ENCODE measurements around the gene TLL2. TPM values are rescaled to one million over a fixed set of nuclear protein-coding genes. Genes with fewer than 3 reads are reported as not detected.

Gene TLL2
- total and polyA plus RNA-seq, 9 donors: 0.53 to 1.8 (median 1.1) TPM

- 6% methylated on average over 1 of the region's 5 CpGs for WGBS (ENCODE audit: insufficient coverage)
- Histone ChIP-seq H3K4me1 (ENCODE audit: control insufficient read depth, insufficient read depth, low read length) (peaks cover 6% of the 10 kb centered on the region), H3K27me3 (ENCODE audit: control insufficient read depth, insufficient read depth, low read length) (peaks cover 14% of the 10 kb centered on the region), H3K4me3 (ENCODE audit: low read length) (no peak overlapping the region), H3K36me3 (ENCODE audit: control insufficient read depth, insufficient read depth, low read length) (no peaks in the 10 kb centered on the region), H3K27ac (ENCODE audit: low read length) (no peak overlapping the region), H3K9me3 (replicated peaks; ENCODE audit: control insufficient read depth, low read depth, low read length) (no peaks in the 10 kb centered on the region)
- DNase-seq: peak; percentile 17
Observed at GRCh38 chr10:96468845-96469244, 44.9 kb downstream of the TLL2 start.

- no peak overlapping the region for H3K27ac ChIP-seq (ENCODE audit: low read length)
- no peaks in the 10 kb centered on the region for H3K36me3 ChIP-seq (ENCODE audit: control insufficient read depth, insufficient read depth, low read length)
- H3K27me3 ChIP-seq (ENCODE audit: control insufficient read depth, insufficient read depth, low read length): peaks cover 21% of the 10 kb centered on the region
- no peaks in the 10 kb centered on the region for H3K9me3 ChIP-seq (replicated peaks; ENCODE audit: control insufficient read depth, low read depth, low read length)
- peaks cover 6% of the 10 kb centered on the region for H3K4me1 ChIP-seq (ENCODE audit: control insufficient read depth, insufficient read depth, low read length)
- H3K4me3 ChIP-seq (ENCODE audit: low read length): no peak overlapping the region
- DNase-seq: no peak
- 67% methylated on average over 5 of the region's 6 CpGs for WGBS (ENCODE audit: insufficient coverage)
Observed at GRCh38 chr10:96465599-96465998, 48.1 kb downstream of the TLL2 start.

GRCh38 chr10:96463562-96463961 is 50.2 kb downstream of the TLL2 start:
- Histone ChIP-seq H3K9me3 (replicated peaks; ENCODE audit: control insufficient read depth, low read depth, low read length) (no peaks in the 10 kb centered on the region), H3K27ac (ENCODE audit: low read length) (no peak overlapping the region), H3K4me3 (ENCODE audit: low read length) (no peak overlapping the region), H3K4me1 (ENCODE audit: control insufficient read depth, insufficient read depth, low read length) (no peaks in the 10 kb centered on the region), H3K27me3 (ENCODE audit: control insufficient read depth, insufficient read depth, low read length) (peaks cover 18% of the 10 kb centered on the region), H3K36me3 (ENCODE audit: control insufficient read depth, insufficient read depth, low read length) (no peaks in the 10 kb centered on the region)
- no peak for DNase-seq
- 70% methylated on average over 2 of the region's 3 CpGs for WGBS (ENCODE audit: insufficient coverage)

GRCh38 chr10:96462606-96463151 is 51.0 kb downstream of the TLL2 start:
- no peak for DNase-seq
- no peak overlapping the region for H3K4me3 ChIP-seq (ENCODE audit: low read length)
- H3K27ac ChIP-seq (ENCODE audit: low read length): no peak overlapping the region
- no peaks in the 10 kb centered on the region for H3K36me3 ChIP-seq (ENCODE audit: control insufficient read depth, insufficient read depth, low read length)
- peaks cover 12% of the 10 kb centered on the region for H3K27me3 ChIP-seq (ENCODE audit: control insufficient read depth, insufficient read depth, low read length)
- H3K9me3 ChIP-seq (replicated peaks; ENCODE audit: control insufficient read depth, low read depth, low read length): no peaks in the 10 kb centered on the region
- no peaks in the 10 kb centered on the region for H3K4me1 ChIP-seq (ENCODE audit: control insufficient read depth, insufficient read depth, low read length)
- 71% methylated on average over 3 of the region's 6 CpGs for WGBS (ENCODE audit: insufficient coverage)

- WGBS (ENCODE audit: insufficient coverage): 93% methylated on average over 2 of the region's 3 CpGs
- H3K4me3 ChIP-seq (ENCODE audit: low read length): no peak overlapping the region
- DNase-seq: no peak
- H3K4me1 ChIP-seq (ENCODE audit: control insufficient read depth, insufficient read depth, low read length): no peaks in the 10 kb centered on the region
- no peak overlapping the region for H3K27ac ChIP-seq (ENCODE audit: low read length)
- no peaks in the 10 kb centered on the region for H3K36me3 ChIP-seq (ENCODE audit: control insufficient read depth, insufficient read depth, low read length)
- H3K9me3 ChIP-seq (replicated peaks; ENCODE audit: control insufficient read depth, low read depth, low read length): no peaks in the 10 kb centered on the region
- peaks cover 10% of the 10 kb centered on the region for H3K27me3 ChIP-seq (ENCODE audit: control insufficient read depth, insufficient read depth, low read length)
Observed at GRCh38 chr10:96460316-96460715, 53.4 kb downstream of the TLL2 start.

- H3K36me3 ChIP-seq (ENCODE audit: control insufficient read depth, insufficient read depth, low read length): no peaks in the 10 kb centered on the region
- H3K4me1 ChIP-seq (ENCODE audit: control insufficient read depth, insufficient read depth, low read length): peaks cover 4% of the 10 kb centered on the region
- H3K4me3 ChIP-seq (ENCODE audit: low read length): no peak overlapping the region
- 41% methylated on average over 3 of the region's 5 CpGs for WGBS (ENCODE audit: insufficient coverage)
- H3K27ac ChIP-seq (ENCODE audit: low read length): no peak overlapping the region
- DNase-seq: no peak
- H3K9me3 ChIP-seq (replicated peaks; ENCODE audit: control insufficient read depth, low read depth, low read length): no peaks in the 10 kb centered on the region
- H3K27me3 ChIP-seq (ENCODE audit: control insufficient read depth, insufficient read depth, low read length): peaks cover 12% of the 10 kb centered on the region
Observed at GRCh38 chr10:96457341-96457740, 56.4 kb downstream of the TLL2 start.

GRCh38 chr10:96456296-96456840 is 57.4 kb downstream of the TLL2 start:
- no peaks in the 10 kb centered on the region for H3K36me3 ChIP-seq (ENCODE audit: control insufficient read depth, insufficient read depth, low read length)
- peaks cover 4% of the 10 kb centered on the region for H3K4me1 ChIP-seq (ENCODE audit: control insufficient read depth, insufficient read depth, low read length)
- H3K9me3 ChIP-seq (replicated peaks; ENCODE audit: control insufficient read depth, low read depth, low read length): no peaks in the 10 kb centered on the region
- H3K4me3 ChIP-seq (ENCODE audit: low read length): no peak overlapping the region
- 54% methylated on average over 3 of the region's 5 CpGs for WGBS (ENCODE audit: insufficient coverage)
- H3K27ac ChIP-seq (ENCODE audit: low read length): no peak overlapping the region
- no peak for DNase-seq
- H3K27me3 ChIP-seq (ENCODE audit: control insufficient read depth, insufficient read depth, low read length): peaks cover 12% of the 10 kb centered on the region

GRCh38 chr10:96453856-96454583 is 59.7 kb downstream of the TLL2 start:
- Histone ChIP-seq H3K9me3 (replicated peaks; ENCODE audit: control insufficient read depth, low read depth, low read length) (no peaks in the 10 kb centered on the region), H3K36me3 (ENCODE audit: control insufficient read depth, insufficient read depth, low read length) (no peaks in the 10 kb centered on the region), H3K27ac (ENCODE audit: low read length) (no peak overlapping the region), H3K27me3 (ENCODE audit: control insufficient read depth, insufficient read depth, low read length) (peaks cover 20% of the 10 kb centered on the region), H3K4me3 (ENCODE audit: low read length) (no peak overlapping the region), H3K4me1 (ENCODE audit: control insufficient read depth, insufficient read depth, low read length) (peaks cover 4% of the 10 kb centered on the region)
- WGBS (ENCODE audit: insufficient coverage): 100% methylated on average over 1 of the region's 3 CpGs
- peak; percentile 71 for DNase-seq

- Histone ChIP-seq H3K27me3 (ENCODE audit: control insufficient read depth, insufficient read depth, low read length) (peaks cover 20% of the 10 kb centered on the region), H3K27ac (ENCODE audit: low read length) (no peak overlapping the region), H3K9me3 (replicated peaks; ENCODE audit: control insufficient read depth, low read depth, low read length) (no peaks in the 10 kb centered on the region), H3K36me3 (ENCODE audit: control insufficient read depth, insufficient read depth, low read length) (no peaks in the 10 kb centered on the region), H3K4me3 (ENCODE audit: low read length) (no peak overlapping the region), H3K4me1 (ENCODE audit: control insufficient read depth, insufficient read depth, low read length) (peaks cover 15% of the 10 kb centered on the region)
- DNase-seq: no peak
- WGBS (ENCODE audit: insufficient coverage): no CpG with 5 or more reads among the region's 7 CpGs
Observed at GRCh38 chr10:96452494-96453153, 61.1 kb downstream of the TLL2 start.

GRCh38 chr10:96450529-96451207 is 63.1 kb downstream of the TLL2 start:
- DNase-seq: no peak
- H3K4me1 ChIP-seq (ENCODE audit: control insufficient read depth, insufficient read depth, low read length): peaks cover 20% of the 10 kb centered on the region

More at GRCh38 chr10:96450529-96451207, 63.1 kb downstream of the TLL2 start:
- WGBS (ENCODE audit: insufficient coverage): 60% methylated on average over 11 of the region's 12 CpGs
- Histone ChIP-seq H3K9me3 (replicated peaks; ENCODE audit: control insufficient read depth, low read depth, low read length) (no peaks in the 10 kb centered on the region), H3K27me3 (ENCODE audit: control insufficient read depth, insufficient read depth, low read length) (peaks cover 29% of the 10 kb centered on the region), H3K4me3 (ENCODE audit: low read length) (no peak overlapping the region), H3K27ac (ENCODE audit: low read length) (no peak overlapping the region), H3K36me3 (ENCODE audit: control insufficient read depth, insufficient read depth, low read length) (no peaks in the 10 kb centered on the region)

Data from muscle of leg (tissue), 11 donors.